Panc1 (cell line): ENCODE data around the gene TLCD1. TPM values are rescaled to one million over a fixed set of nuclear protein-coding genes. Genes with fewer than 3 reads are reported as not detected.

Source experiments
- ATAC-seq: fragments of 200-7000 bp; cut with Tn5 transposase; 2 replicates; pipeline ENCODE4 v1.9.1; 2020; ENCODE audit warnings: mild to moderate bottlenecking, moderate library complexity
- BruUV-seq: library from RNA; stranded (reverse); fragments of 400-500 nt; replicated peaks from 2 replicates; lab custom pipeline; 2021; lab: Mats Ljungman, UMichigan
- CTCF ChIA-PET: fragments of 300-600 bp; sonication (Branson Sonifier 250); formaldehyde crosslinking; loops from one replicate; lab custom pipeline; 2022; ENCODE audit warnings: antibody characterized with exemption; lab: Charles Lee
- POLR2A ChIA-PET: fragments of 300-600 bp; sonication (Branson Sonifier 250); formaldehyde crosslinking; loops from one replicate; lab custom pipeline; 2022; ENCODE audit warnings: antibody characterized with exemption; lab: Charles Lee
- DNase-seq: peaks from one replicate; pipeline ENCODE4 v3.0.0-alpha.2; 2010; ENCODE audit warnings: low read depth, low spot score
- H3K27ac ChIP-seq: 2 replicates; pipeline ENCODE4 v1.5.1; 2011; ENCODE audit warnings: mild to moderate bottlenecking, low read length, inconsistent platforms
- H3K27me3 ChIP-seq: fragments of 200-500 bp; sonication (Bioruptor generic); 2 replicates; pipeline ENCODE4 v1.6.0; 2014; ENCODE audit warnings: low read length, inconsistent platforms; ENCODE audit not compliant: control insufficient read depth, insufficient read depth
- H3K36me3 ChIP-seq: fragments of 200-500 bp; sonication (Bioruptor generic); 2 replicates; pipeline ENCODE4 v1.5.1; 2014; ENCODE audit warnings: inconsistent platforms, mild to moderate bottlenecking, low read length, moderate library complexity; ENCODE audit not compliant: control insufficient read depth, insufficient read depth
- H3K4me1 ChIP-seq: 2 replicates; pipeline ENCODE4 v1.5.1; 2011; ENCODE audit warnings: inconsistent platforms, mild to moderate bottlenecking, low read length, moderate library complexity; ENCODE audit not compliant: control insufficient read depth, insufficient read depth
- H3K4me3 ChIP-seq, 2 experiments: 2 replicates each; pipeline ENCODE4 v1.5.1; 2011 to 2012; ENCODE audit warnings: low read depth in 2 of 2, low read length in 2 of 2, mild to moderate bottlenecking in 2 of 2, inconsistent platforms in 1 of 2, moderate library complexity in 1 of 2
- H3K9me3 ChIP-seq: fragments of 200-500 bp; sonication (Bioruptor generic); 2 replicates; pipeline ENCODE4 v1.5.1; 2014; ENCODE audit warnings: low read depth, mild to moderate bottlenecking, inconsistent platforms, low read length, moderate library complexity; ENCODE audit not compliant: control insufficient read depth, insufficient read depth
- POLR2AphosphoS5 ChIP-seq: IDR thresholded peaks from 2 replicates; pipeline ENCODE4 v1.6.1; 2012; ENCODE audit warnings: mild to moderate bottlenecking, low read depth, low read length, moderate library complexity
- REST ChIP-seq, 2 experiments: IDR thresholded peaks; 2 replicates each; pipeline ENCODE4 v1.6.1; 2011 to 2012; ENCODE audit warnings: low read depth in 2 of 2, control low read depth in 1 of 2, low read length in 1 of 2, mild to moderate bottlenecking in 1 of 2, moderate library complexity in 1 of 2; ENCODE audit not compliant: insufficient read depth in 1 of 2
- SIN3A ChIP-seq: IDR thresholded peaks from 2 replicates; pipeline ENCODE4 v1.6.1; 2012; ENCODE audit warnings: low read depth, mild to moderate bottlenecking, low read length, moderate library complexity, borderline replicate concordance; ENCODE audit not compliant: insufficient read depth
- TCF7L2 ChIP-seq: IDR thresholded peaks from 2 replicates; pipeline ENCODE4 v1.6.1; 2011; ENCODE audit warnings: mild to moderate bottlenecking, low read depth, low read length, inconsistent platforms
- in situ Hi-C: cut with HindIII; loops from 2 replicates; pipeline ENCODE4 v1.10.0; 2016; ENCODE audit warnings: low sequenced_read_pairs, low pct_unique_long_range_greater_than_20kb
- intact Hi-C: fragments of 100-400 bp; cut with micrococcal nuclease; formaldehyde crosslinking; loops from one replicate; pipeline ENCODE4 v1.10.0; 2022; ENCODE audit not compliant: unreplicated experiment
- total RNA-seq: library from RNA; stranded (reverse); gene quantifications from one replicate; pipeline ENCODE4 v1.2.1, GENCODE V29; 2021; ENCODE audit not compliant: unreplicated experiment
- TF ChIP-seq, protein P1 (sequence below): fragments of 450-650 bp; IDR thresholded peaks from 2 replicates; pipeline ENCODE4 v1.5.1; 2017; ENCODE audit warnings: mild to moderate bottlenecking

The TLCD1 gene
- total RNA-seq, 1 experiment from 2014 or later: 55.7 TPM

DNA sequence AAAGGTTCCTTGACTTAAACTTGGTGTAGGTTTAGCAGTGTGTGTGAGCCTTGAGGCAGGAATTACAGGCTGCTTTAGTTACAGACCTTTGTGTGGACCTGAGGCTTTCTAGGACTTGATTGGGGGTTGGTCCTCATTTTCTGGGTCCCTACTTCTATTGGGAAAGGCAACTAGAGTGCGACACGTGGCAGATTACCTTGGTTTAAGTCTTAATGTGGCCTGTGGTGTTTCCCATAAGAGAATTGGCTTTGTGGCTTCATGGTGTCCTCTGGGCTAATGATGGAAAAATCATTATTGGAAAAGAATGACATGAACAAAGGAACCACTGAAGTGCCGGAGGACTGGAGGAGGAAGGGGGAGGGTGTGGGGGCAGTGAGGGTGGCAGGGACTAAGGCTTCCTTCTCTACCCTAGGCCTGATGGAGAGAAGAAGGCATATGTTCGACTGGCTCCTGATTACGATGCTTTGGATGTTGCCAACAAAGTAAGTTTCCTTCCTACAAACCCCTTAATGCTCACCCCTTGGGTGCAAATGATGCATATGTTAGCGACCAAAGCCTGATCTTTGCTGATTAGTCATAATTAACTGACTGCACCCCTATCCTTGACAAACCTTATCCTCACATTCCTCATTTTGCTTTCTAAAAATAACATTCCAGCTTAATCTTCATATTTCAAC lies 2.7 kb downstream of the TLCD1 start:
- Histone ChIP-seq H3K4me3 (peak overlapping the region; percentile 58 to 88), H3K27ac (peak overlapping the region; percentile 99), H3K36me3 (peaks cover 30% of the 10 kb centered on the region), H3K27me3 (no peaks in the 10 kb centered on the region), H3K4me1 (peaks cover 41% of the 10 kb centered on the region), H3K9me3 (no peaks in the 10 kb centered on the region)
- ATAC-seq: no peak
- BruUV-seq: no TSS peak
- POLR2A ChIA-PET: interaction anchor here (0.6 kb wide), 1 partner anchor 520 kb away, joined by 3 read pairs; no protein-coding TSS in a partner anchor
- intact Hi-C loops (loop anchor here (10.0 kb wide), 1 partner anchor 182 kb away; the partner anchor contains the start of gene DHRS13), in situ Hi-C loops (no loop called here)
- TF ChIP-seq, protein P1, sequence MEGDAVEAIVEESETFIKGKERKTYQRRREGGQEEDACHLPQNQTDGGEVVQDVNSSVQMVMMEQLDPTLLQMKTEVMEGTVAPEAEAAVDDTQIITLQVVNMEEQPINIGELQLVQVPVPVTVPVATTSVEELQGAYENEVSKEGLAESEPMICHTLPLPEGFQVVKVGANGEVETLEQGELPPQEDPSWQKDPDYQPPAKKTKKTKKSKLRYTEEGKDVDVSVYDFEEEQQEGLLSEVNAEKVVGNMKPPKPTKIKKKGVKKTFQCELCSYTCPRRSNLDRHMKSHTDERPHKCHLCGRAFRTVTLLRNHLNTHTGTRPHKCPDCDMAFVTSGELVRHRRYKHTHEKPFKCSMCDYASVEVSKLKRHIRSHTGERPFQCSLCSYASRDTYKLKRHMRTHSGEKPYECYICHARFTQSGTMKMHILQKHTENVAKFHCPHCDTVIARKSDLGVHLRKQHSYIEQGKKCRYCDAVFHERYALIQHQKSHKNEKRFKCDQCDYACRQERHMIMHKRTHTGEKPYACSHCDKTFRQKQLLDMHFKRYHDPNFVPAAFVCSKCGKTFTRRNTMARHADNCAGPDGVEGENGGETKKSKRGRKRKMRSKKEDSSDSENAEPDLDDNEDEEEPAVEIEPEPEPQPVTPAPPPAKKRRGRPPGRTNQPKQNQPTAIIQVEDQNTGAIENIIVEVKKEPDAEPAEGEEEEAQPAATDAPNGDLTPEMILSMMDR: no peak
- TF ChIP-seq POLR2AphosphoS5: peak; percentile 25; the same call in 1 of the 2 replicates
- TF ChIP-seq TCF7L2: no peak
- no peak for TF ChIP-seq SIN3A
- TF ChIP-seq REST (IDR thresholded peaks at IDR 0.05; ENCODE audit: insufficient read depth in 1 of 2, low read depth in 2 of 2, low read length in 1 of 2): no peak
- DNase-seq: no peak
- CTCF ChIA-PET: no interaction called here

DNA sequence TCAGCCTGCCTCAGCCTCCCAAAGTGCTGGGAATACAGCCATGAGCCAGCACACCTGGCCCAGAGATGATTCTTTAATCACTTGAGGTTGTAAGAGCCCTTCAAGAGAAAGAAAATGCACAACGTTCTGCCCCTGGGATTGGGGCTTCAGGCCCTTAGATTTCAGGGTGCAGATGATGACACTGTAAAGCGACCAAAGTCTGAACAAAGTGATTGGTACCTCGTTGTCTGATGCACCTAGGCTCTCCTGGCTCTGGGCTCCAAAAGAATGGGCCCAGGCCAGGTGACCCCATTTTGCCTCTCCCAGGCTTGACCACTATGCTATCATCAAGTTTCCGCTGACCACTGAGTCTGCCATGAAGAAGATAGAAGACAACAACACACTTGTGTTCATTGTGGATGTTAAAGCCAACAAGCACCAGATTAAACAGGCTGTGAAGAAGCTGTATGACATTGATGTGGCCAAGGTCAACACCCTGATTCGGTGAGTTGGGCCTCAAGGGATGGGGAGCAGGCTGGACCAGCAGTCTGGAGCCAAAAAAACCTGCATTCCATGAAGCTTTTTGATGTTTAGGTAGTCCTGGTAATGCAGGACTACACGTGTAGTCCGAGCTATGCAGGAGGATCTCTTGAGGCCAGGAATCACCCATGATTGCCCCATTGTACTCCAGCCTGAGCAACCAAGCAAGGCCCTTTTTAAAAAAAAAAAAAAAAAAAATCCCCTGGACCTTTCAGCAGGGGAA lies 3.4 kb downstream of the TLCD1 start:
- ATAC-seq: no peak
- H3K4me1 ChIP-seq: peaks cover 43% of the 10 kb centered on the region
- H3K9me3 ChIP-seq: no peaks in the 10 kb centered on the region
- no peaks in the 10 kb centered on the region for H3K27me3 ChIP-seq
- DNase-seq: no peak
- TF ChIP-seq REST (IDR thresholded peaks at IDR 0.05; ENCODE audit: insufficient read depth in 1 of 2, low read depth in 2 of 2, low read length in 1 of 2) (no peak), TCF7L2 (no peak), SIN3A (no peak), POLR2AphosphoS5 (no peak)
- TF ChIP-seq, protein P1: no peak
- in situ Hi-C loops (no loop called here), intact Hi-C loops (loop anchor here (10.0 kb wide), 1 partner anchor 182 kb away; the partner anchor contains the start of gene DHRS13)
- H3K4me3 ChIP-seq: peak overlapping the region; percentile 58 to 88
- H3K36me3 ChIP-seq: peaks cover 30% of the 10 kb centered on the region
- H3K27ac ChIP-seq: peak overlapping the region; percentile 99
- ChIA-PET CTCF (interaction anchor here (0.7 kb wide), 1 partner anchor 236 kb away, joined by 5 read pairs; no protein-coding TSS in a partner anchor), POLR2A (interaction anchor here (0.6 to 1.5 kb wide), 2 partner anchors 11 to 166 kb away, joined by 4 to 7 read pairs; partner anchors contain the start of gene PROCA1)
- BruUV-seq: no TSS peak
